OCI-LY1 (cell line): Measurements from ENCODE around the gene CCBE1.

Experiments used
- EZH2 ChIP-seq: fragments of 200-600 bp; sonication (generic), shearing (Covaris generic); IDR thresholded peaks from 2 replicates; pipeline ENCODE4 v1.8.0; 2017; ENCODE audit warnings: borderline replicate concordance, mixed run types, mild to moderate bottlenecking, antibody characterized with exemption, low read length, moderate library complexity, mixed read lengths
- TF ChIP-seq, protein P1 (sequence below): fragments of 200-600 bp; sonication (generic), shearing (Covaris generic); IDR thresholded peaks from 2 replicates; pipeline ENCODE4 v1.5.1; 2017; ENCODE audit warnings: mild to moderate bottlenecking, antibody characterized with exemption, low read length, moderate library complexity, mixed read lengths

DNA sequence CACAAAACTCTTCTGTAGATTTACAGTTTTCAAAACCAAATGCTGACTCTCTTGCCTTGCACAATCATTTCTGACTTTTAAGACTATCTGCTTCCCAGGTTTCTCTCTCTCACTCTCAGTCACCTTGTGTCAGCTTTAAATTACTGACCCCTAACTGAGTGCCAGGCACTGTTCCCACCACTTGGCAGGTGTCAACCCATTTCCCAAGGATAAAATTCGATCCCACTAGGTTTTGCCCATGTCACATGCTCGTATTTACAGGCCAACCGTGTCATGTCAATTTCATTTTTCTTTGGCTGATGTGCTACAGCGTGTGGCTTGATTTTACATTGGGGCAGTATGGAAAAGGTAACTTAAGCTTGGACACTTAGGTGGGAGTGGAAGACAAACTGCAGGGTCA is 312.0 kb downstream of the CCBE1 start:
- TF ChIP-seq, protein P1, sequence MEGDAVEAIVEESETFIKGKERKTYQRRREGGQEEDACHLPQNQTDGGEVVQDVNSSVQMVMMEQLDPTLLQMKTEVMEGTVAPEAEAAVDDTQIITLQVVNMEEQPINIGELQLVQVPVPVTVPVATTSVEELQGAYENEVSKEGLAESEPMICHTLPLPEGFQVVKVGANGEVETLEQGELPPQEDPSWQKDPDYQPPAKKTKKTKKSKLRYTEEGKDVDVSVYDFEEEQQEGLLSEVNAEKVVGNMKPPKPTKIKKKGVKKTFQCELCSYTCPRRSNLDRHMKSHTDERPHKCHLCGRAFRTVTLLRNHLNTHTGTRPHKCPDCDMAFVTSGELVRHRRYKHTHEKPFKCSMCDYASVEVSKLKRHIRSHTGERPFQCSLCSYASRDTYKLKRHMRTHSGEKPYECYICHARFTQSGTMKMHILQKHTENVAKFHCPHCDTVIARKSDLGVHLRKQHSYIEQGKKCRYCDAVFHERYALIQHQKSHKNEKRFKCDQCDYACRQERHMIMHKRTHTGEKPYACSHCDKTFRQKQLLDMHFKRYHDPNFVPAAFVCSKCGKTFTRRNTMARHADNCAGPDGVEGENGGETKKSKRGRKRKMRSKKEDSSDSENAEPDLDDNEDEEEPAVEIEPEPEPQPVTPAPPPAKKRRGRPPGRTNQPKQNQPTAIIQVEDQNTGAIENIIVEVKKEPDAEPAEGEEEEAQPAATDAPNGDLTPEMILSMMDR, result no peak
- no peak for TF ChIP-seq EZH2
